Measurements from ENCODE around the gene SHOC2. TPM values are rescaled to one million over a fixed set of nuclear protein-coding genes. Genes with fewer than 3 reads are reported as not detected.

SHOC2 gene
- total RNA-seq, 1 experiment from 2014 or later, result 23.7 TPM

GRCh38 chr10:111007486-111007885 is 88.1 kb downstream of the SHOC2 start:
- Histone ChIP-seq H3K9me3 (ENCODE audit: control insufficient read depth, low read depth, low read length) (no peaks in the 10 kb centered on the region), H3K27me3 (ENCODE audit: insufficient read depth, low read length) (no peaks in the 10 kb centered on the region), H2BK15ac (ENCODE audit: low read depth, low read length) (no peak overlapping the region), H4K8ac (replicated peaks; ENCODE audit: insufficient read length, low read depth, low read length) (no peak overlapping the region), H2BK120ac (ENCODE audit: low read depth, low read length, poor library complexity, severe bottlenecking) (no peak overlapping the region), H4K91ac (ENCODE audit: insufficient read length, low read depth, low read length) (no peak overlapping the region), H2BK12ac (ENCODE audit: insufficient read length, low read depth, low read length) (no peak overlapping the region), H3K23ac (ENCODE audit: insufficient read length, low read depth, low read length) (no peak overlapping the region), H3T11ph (ENCODE audit: low read length) (no peak overlapping the region), H3K9ac (ENCODE audit: extremely low read depth, insufficient read length, low read length) (no peak overlapping the region), H3K27ac (ENCODE audit: insufficient read length, low read depth, low read length) (no peak overlapping the region), H3K18ac (ENCODE audit: insufficient read length, low read depth, low read length) (no peak overlapping the region), H3K79me2 (ENCODE audit: insufficient read depth, low read length) (no peaks in the 10 kb centered on the region), H4K5ac (ENCODE audit: insufficient read length, low read depth, low read length) (no peak overlapping the region), H3K4me2 (ENCODE audit: insufficient read depth, insufficient read length, low read length) (no peak overlapping the region), H2AK5ac (ENCODE audit: insufficient read length, low read length) (no peak overlapping the region), H3K14ac (ENCODE audit: insufficient read depth, low read length) (no peak overlapping the region), H4K20me1 (ENCODE audit: control insufficient read depth, insufficient read depth, insufficient read length) (no peaks in the 10 kb centered on the region), H2AFZ (ENCODE audit: low read length) (no peak overlapping the region), H3K4me1 (ENCODE audit: insufficient read depth, low read length) (no peaks in the 10 kb centered on the region), H3K79me1 (ENCODE audit: insufficient read depth, low read depth, low read length, poor library complexity, severe bottlenecking) (no peaks in the 10 kb centered on the region), H3K23me2 (ENCODE audit: insufficient read length, low read depth, low read length, poor library complexity, severe bottlenecking) (no peaks in the 10 kb centered on the region), H2BK5ac (ENCODE audit: insufficient read length, low read length) (no peak overlapping the region), H3K56ac (ENCODE audit: insufficient read length, low read depth, low read length) (no peak overlapping the region), H3K4ac (ENCODE audit: low read depth, low read length) (no peak overlapping the region), H2BK20ac (ENCODE audit: low read depth, low read length, poor library complexity, severe bottlenecking) (no peak overlapping the region)
- TF ChIP-seq CTCF (conservative IDR thresholded peaks at IDR 0.05), result no peak
- Mint-ChIP-seq H3K4me1 (no peaks in the 10 kb centered on the region), H3K9me3 (no peaks in the 10 kb centered on the region), H3K36me3 (ENCODE audit: insufficient read depth in 1 of 3, low read depth in 3 of 3) (peaks cover 0 to 11% (median 9%) of the 10 kb centered on the region in 3 experiments; a peak in 4 of 7 replicates), H3K4me3 (no peak overlapping the region), H3K27me3 (ENCODE audit: low read depth) (no peaks in the 10 kb centered on the region), H3K27ac (no peak overlapping the region)
- no CpG with 5 or more reads among the region's 2 CpGs for WGBS (ENCODE audit: extremely low coverage, insufficient read length, low lambda C conversion rate)
- DNase-seq, result no peak
